NCI-H82 (cell line): ENCODE measurements around the gene CD247.

Source experiments
- DNase-seq: peaks from one replicate; lab custom pipeline; 2025; lab: John Stamatoyannopoulos, UW

The CD247 gene

DNA sequence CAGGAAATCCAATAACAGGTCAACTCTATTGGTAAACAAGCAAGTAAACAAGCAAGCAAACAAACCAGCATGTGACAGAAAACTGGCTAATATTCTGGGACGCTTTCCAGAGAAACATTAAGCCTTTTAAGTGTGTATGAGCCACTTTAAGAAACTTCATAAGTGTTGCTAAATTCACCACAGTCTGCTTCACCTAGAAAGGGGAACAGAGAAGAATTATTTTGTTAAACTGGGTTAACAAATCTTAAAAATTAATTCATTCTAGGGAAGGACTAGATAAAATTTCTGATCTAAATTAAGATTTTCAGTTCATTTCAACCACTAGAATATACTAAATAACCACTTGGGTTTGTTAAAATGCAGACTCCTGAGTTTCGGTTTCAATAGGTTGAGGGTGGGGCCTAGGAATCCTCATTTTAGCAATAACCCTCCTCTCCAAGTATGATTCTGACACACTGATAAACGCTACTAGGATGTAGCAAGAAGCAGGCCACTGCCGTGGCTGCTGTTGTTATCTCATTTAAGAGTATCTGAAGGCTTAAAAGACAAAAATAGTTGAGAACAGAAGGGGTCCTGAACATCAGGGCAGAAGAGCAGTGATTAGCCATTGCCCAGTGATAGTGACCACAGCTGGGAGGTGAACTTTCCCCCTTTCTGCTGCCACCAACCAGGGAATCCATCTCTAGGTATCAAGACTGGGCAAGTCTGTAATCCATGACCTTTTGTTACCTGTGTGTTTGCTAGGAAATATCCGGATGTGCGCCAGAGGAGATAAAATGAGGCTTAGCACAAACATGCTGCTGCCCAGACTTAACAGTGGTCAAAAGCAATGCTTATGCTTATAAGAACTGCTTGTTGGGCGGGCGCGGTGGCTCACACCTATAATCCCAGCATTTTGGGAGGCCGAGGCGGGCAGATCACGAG, 24.0 kb upstream of the CD247 start:
- peak; percentile 43 for DNase-seq

DNA sequence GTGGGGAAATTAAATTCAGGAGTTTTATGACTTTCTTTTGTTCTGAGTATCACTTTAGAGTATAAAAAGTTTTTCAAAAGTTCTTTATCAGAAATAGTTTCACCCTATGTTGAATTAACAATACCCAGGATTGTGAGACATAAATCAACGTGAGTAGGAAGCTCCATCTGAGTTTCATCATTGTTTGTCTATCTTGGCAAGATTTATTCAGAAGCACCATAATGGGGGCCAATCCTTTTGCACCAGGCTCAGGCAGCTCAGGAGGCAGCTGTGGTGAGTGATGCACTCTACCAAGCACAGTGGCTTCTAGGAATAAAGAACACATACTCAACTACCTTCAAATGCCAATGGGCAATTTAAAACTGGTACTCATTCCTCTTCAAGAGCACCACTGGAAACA, 23.3 kb upstream of the CD247 start:
- DNase-seq, result no peak

DNA sequence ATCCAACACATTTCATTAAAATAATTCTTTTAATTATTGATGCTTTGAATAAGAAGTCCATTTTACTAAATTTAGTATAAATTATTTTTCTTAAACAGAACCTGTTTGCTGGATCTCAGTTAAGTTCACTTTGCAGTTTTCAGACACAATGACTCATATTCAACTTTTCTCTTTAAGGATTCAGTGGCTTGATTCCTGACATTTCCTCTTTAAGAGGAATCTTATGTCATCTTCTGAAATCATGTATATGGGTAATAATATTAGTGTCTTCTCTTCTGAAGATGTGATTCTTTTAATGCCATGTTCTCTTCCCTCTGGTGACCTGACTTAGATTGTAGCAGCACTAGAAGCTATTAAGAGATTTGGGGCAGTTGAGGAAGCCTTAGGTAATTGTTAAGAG, 22.7 kb upstream of the CD247 start:
- no peak for DNase-seq

DNA sequence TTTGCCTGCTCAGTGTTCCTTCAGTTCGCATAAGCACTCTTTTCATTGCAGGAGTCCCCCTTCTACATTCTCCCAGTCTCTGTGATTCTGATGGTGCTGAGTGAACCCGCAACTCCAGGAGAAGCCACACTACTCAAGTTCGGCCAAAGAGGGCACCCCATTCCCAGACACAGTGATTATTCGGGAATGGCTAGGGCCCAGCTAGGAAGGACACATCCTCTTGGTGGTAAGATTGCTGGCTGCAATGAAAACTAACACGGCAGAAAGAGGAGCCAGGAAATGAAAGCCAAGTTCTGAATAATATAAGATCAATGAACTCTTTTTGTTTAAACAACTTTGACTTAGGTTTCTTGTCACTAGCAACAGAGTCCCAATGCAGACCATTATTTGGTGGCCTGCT, 20.3 kb upstream of the CD247 start:
- no peak for DNase-seq

DNA sequence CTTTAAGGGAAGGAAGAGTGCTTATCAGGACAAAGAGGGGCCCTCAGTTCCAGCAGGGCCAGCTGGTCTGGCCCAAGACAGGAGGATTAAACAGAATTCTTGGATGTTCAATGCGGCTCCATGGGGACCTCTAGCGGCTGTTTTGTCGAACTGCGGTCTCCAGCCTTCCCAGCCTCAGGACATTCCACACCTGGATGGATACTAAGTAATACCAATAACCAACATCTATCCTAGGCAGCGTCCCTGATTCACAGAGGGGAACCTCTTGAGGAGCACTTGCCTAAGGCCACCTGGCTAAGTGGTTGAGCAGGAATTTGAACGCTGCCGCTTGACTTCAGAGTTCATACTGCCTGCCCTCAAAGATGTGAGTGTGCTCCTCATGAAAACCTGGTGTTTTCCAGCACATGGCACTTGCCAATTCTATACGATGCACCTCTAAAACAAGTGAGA, 15.5 kb upstream of the CD247 start:
- peak; percentile 95 for DNase-seq

DNA sequence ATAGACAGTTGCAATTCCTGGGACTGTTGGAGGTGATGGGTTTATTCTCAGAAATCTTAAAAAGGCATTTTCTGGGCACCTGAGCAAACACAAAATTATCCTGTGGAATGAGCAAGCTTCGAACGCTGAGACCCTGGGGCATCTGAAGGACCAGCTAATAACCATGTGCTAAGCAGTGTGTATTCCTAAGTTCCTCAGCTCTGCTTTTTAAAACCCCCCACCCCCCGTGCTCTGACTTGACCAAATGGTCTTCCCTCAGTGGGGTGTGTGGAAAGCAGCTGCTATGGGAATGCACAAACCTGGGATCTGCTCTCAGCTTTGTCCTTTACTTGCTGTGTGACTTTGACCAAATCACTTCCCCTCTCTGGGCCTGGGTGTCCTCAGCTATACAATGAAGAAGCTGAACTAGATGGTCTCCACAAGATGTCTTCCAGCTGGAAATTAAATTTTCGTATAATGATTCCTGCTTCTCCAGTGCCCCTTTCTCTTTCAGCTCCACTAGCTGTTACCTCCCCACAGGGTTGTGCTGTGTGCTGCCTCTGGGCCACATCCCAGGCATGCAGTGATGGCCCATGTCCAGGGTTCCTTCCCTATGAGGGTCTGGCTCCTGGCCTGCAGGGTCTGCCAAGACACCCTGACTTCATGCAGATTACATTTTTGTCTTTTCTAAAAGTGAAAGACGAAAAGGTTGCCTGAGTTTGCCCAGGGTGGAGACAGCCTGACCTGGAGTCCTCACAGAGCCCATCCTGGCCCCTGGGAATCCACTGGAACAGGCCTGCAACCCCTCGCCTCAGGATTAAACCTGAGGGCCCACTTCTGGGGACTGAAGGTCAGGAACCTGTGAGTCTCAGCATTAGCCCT, 14.9 kb upstream of the CD247 start:
- DNase-seq, result no peak

DNA sequence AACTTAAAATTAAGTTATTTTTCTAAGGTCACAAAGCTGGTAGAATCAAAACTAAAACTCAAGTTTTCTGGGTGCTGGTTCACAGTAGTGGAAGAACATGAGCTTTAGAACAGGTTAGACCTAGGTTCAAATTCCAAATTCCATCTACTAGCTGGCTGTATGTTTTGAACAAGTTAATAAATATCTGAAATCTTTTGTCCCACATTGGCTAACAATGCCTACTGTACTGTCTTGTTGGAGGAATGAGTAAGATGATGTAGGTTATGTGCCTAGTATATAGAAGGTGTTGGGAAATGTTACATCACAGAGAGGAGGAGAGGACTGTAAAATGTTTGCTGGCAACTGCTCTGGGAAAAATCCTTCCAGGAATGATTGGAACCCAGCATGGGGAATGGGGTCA, 14.0 kb upstream of the CD247 start:
- no peak for DNase-seq

DNA sequence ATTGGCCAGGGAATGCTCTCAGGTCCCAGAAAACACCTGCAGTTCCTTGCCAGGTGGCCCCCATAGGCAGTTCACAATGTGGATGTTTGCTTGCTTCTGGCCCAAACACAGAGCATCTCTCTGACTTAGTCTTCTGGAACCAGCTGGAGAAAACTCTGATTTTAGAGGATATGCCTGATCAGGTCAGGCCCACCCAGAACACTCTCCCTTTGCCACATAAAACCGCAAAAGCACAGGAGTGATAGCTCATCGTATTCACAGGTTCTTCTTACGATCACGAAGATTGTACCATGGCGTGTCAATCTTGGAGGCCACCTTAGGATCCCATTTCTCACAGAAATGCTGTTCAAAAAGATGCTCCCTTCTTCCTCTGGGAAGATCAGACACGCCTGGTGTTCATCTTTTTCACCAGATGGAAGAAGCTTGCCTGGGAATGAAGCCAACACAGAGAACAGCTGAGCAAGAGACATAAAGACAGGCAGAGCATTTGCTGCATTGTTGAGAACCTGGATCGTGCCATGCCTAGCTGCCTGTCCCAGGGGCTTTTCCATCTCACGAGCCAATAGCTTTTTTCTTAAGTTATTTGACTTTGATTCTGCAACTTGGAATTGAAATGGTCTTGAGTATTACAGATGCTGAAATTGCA, 11.6 kb upstream of the CD247 start:
- DNase-seq, result peak; percentile 70

DNA sequence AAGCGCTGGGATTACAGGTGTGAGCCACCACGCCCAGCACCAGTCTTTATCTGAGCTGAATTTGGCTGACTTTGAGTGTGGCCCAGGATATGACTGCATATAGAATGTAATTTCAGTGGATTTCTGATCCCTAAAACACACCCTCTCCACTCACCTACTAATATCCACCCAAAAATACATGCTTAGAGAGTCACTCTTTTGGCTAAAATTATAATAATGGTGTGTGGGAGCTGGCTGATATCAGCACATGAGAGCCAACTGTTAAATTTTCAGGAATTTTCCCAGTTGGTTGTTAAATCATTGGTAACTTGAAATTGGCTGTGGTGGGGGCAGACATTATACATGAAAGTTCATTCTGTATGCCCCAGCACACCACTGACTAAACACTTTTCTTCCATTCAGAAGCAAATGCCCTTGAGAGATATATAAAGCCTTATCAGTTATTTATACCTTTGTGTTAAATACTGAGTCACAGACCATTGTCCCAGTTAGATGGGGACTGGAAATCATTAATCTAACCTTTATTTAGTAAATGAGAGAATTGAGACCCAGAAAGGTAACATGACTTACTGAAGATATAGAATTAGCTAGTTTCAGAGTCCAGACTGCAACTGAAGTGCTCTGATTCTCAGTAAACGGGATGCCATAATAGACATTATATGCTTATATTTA, 9.9 kb upstream of the CD247 start:
- DNase-seq, result no peak

DNA sequence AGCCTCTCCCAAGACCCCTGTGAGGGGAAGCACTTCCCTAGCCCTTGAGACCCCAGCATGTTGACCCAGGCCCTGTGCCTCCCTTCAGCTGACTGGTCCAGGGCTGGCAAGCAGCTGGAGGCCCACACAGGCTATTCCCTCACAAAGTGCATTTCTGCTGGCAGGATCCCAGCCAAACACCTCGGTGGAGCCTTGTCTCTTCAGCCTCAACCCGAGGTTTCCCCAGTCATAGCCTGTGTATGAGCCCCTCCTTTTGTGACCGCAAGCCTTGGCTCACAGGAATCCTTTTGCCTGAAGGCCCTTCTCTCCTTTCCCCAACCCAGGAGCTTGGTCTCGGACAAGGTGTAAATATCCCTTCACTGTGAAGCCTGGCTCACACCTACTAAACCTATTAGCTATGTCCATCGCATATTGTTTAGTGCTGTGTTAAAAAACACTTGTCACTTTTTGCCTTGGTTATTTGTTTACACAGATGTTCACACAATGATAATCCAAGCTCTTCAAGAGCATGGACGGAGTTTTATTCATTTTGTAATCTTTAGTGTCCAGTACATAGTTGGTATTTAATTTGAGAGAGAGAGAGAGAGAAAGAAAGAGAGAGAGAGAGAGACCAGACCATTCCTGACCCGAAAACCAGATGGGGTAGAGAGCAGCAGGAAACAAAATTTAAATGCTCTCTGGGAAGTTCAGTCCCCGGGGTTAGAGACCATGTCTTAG, 8.5 kb upstream of the CD247 start:
- DNase-seq, result peak; percentile 43

DNA sequence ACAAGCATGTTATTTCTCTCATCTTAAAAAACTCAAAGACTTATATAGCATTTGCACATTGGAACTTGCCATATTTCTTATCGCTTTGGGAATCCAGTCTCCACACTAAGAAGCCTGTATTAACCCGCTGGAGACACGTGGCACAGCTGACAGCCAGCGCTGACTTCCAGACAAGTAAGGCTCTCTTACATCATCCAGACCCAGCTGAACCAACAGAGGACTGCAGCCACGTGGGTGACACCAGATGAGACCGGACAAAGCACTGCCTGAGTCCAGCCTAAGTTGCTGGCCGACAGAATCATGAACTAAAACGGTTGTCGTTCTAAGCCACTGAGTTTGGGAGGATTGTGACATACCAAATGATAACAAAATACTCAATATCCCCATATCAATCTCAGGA, 6.3 kb upstream of the CD247 start:
- no peak for DNase-seq

DNA sequence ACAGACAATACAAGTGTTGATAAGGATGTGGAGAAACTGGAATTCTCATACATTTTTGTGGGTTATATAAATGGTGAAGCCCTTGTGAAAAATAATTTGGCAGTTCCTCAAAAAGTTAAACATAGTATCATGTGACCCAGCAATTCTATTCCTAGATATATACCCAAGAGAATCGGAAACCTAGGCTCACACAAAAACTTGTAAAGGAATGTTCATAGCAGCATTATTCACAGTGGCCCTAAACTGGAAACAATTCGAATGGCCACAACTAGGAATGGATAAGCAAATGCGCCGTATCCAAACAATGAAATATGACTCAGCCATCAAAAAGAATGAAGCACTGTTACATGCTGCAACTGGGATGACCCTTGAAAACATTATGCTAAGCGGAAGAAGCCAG, 3.9 kb upstream of the CD247 start:
- no peak for DNase-seq

DNA sequence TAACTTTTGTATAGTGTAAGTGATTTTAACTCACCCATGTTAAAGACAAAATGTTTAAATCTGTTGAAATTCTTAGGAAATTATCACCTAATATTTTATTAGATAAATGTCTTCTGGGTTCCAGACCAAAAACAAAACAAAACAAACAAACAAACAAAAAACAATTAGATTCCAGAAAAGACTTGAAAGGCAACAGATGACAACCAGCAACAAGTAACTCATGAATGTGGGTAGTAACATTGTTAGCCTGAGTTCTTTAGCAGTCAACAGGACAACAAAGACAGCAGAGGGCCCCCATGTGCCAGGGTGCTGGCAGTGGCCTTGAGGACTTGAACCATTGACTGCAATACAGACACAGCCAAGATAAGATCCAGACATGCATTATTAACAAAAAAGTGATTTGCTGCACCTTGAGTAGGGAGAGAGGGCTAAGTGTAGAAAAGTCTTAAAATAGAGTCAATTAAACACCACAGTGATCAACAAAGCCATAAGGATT, 2.4 kb upstream of the CD247 start:
- no peak for DNase-seq

DNA sequence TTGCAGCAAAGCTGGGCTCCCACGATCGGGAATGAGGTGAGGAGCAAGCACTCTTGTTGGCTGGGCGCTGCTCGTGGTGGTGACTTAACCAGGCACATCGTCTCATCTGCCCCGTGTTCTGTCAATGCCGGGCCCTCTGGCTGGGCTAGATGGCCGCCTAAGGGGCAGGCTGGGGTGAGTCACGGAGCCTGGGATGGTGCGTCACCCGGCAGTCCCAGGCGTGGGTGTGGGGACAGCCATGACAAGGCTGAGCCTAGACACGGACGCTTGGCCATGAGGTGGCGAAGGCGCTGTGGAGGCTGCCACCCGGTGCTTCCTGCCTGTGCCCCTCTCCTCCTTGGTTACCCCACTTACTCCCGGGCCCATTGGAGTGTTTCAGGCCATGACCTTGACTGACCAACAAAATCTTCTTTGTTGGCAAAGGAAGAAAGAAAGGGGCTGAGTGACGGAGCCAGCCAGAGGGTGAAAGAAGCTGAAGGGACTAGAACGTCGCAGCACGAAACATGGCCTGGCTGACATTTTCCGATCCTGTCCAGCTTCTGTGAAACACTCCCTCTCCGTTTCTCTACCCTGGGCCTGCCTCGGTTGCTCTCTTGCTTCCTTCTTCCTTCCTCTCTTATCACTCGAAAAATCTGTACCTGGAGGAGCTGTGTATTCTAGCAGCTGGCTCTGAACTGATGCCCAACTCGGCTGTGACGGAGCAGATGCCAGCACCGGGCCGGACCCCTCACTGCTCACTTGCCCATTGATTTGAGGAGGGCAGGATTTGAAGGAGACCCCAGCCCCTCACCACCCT, 596 bp downstream of the CD247 start:
- DNase-seq, result no peak

DNA sequence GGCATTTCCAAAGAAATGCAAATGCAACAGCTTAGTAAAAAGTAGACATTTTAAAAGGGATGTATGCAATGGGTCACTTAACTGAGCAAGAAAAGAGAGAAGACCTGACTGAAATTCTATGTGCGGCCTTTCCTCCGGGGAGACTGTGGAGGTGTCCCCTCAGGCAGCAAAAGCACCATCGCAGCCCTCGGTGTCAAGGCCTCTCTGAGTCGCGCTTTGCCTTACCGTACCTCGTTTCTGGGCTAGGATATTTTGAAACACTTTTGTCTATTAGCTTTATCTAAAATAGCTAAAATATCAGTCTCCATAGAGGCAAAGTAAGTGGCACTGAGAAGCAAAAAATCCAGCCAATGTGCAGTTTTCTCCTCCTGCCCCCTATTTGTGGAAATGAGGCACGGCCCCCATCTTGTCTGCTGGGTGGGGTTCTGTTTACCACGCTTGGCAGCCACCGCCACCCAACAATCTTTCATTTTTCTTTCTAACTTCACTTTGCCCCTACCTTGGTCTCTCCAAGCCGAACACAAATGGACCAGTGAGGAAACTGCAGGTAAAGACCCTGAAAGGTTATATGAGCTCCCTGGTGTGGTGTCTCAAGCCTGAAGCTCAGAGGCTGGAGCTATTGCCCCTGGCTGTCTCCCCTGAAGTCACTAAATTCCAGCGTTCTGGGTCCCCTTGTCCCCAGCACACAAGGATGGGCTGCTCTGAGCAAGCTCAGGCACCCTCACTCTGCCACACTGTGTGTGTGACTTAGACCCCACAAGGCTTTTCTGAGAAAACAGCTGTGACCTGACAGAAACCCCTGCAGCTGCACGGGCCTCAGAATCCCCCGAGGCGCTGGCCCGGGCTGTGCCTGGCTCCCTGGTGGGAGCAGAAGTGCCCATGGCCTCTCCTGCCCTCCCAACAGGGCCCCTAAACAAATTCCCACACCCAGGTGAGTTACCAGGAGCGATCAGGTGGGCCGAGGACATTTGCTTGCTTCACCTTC, 1.6 kb downstream of the CD247 start:
- no peak for DNase-seq

DNA sequence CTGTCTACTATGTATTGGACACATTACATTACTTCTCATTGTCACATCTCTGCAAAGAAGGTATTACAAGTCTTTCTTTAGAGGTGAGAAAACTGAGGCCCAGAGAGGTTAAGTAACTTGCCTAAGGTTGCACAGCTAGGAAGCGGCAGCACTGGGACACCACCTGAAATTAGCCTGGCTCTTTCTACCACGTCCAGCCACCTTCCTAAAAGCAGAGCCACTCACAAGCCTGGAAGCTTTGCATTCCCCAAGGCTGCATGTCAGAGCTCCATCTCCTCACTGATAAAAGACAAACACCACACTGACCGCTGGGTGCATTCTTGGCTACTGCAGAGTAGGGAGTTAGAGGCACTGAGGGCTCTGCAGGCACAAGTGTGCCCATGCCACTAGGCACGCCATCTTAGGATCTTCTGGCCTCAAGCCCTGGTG, 2.4 kb downstream of the CD247 start:
- DNase-seq, result no peak

DNA sequence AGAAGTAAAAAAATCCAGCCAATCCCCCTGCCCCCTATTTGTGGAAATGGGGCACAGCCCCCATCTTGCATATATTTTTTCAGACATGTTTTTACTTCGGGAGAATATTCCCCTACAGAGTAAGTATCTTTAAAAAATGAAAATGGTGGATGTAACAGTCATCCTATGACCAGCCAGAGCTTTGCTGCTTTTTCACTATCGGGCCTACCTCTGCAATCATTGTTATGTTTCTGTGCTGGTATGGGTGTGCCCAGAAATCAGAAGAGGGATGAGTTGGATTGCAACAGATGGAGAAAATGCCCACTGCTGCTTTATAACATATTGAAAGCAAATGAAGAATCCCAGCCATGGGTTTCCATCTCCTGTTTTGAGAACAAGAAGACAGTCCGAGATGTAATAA, 2.9 kb downstream of the CD247 start:
- no peak for DNase-seq

DNA sequence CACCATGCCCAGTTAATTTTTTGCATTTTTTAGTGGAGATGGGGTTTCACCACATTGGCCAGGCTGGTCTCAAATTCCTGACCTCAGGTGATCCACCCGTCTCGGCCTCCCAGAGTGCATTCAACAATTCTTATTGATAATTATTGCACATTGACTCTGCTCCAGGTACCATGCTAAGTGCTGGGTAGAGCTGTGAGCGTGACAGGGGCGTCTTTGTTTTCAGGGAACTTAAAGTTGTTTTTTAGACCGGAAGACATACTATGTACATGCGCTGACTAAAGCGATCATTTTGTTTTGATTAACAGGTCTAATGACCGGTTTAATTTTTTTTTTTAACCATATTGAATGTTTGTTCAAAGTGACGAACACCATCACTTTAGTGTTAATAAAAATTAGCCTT, 4.0 kb downstream of the CD247 start:
- DNase-seq, result no peak

DNA sequence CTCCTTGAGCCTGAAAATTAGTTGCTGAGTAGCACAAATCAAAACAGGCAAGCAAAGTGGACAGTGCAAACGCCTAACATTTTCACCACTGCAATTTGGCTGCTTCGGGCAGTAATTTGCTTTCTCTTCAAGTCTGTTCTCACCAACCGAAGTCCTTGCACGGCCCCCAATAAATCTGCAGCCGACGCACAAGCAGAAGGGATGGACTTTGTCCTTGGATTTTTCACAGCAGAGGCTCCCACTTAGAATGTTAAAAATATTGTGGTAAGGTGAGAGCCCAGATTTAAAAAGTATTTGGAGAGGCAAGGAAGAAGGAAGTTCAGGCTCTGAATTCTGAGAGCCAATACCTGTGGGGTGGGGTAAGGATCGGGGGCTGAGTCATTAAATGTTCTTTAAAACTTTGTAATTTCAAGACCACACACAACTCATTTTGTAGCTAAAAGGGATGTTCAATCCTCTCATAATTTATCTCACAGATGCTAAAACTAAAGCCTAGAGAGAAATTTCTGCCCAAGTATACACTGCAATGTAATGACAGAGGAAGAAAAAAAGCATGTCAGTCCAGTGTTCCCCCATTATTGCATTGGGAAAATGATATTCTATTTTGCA, 6.2 kb downstream of the CD247 start:
- no peak for DNase-seq
